Right lobe of liver (tissue), 4 donors: ENCODE measurements around the gene SHROOM2.

ENCODE experiments used
- POLR2A ChIP-seq: fragments of 450-650 bp; IDR thresholded peaks from one replicate; pipeline ENCODE4 v1.6.1; 2017; ENCODE audit warnings: antibody characterized with exemption, mild to moderate bottlenecking
- TF ChIP-seq, protein P1 (sequence below), 4 donors: fragments of 200-600 bp in 3 of 4; fragments of 450-650 bp in 1 of 4; IDR thresholded peaks; one replicate each; pipeline versions ENCODE4 v1.5.1 to v1.8.0; 2016 to 2022; ENCODE audit warnings: antibody characterized with exemption in 4 of 4, mild to moderate bottlenecking in 2 of 4
- donor health status: DM: no; HTN: no; CAD: no.
- donor health status: DM: no; HTN: no; CAD: no.
- donor health status: DM: no; HTN: yes; CAD: no.

DNA sequence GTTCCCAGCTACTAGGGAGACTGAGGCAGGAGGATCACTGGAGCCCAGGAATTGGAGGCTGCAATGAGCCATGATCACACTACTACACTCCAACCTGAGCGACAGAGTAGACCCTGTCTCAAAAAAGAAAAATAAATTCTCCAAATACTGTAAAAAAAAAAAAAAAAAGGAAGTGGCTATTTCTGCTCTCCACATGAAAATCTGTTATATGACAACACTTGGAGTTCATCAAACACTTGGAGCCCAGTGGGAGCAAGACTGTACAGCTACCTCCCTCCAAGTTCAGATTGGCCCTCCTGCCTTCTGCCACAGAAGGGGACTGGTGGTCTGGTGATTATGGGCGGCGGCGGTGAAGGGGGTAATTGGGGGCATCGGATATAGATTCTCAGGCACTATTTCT, 172.0 kb downstream of the SHROOM2 start:
- TF ChIP-seq, protein P1, sequence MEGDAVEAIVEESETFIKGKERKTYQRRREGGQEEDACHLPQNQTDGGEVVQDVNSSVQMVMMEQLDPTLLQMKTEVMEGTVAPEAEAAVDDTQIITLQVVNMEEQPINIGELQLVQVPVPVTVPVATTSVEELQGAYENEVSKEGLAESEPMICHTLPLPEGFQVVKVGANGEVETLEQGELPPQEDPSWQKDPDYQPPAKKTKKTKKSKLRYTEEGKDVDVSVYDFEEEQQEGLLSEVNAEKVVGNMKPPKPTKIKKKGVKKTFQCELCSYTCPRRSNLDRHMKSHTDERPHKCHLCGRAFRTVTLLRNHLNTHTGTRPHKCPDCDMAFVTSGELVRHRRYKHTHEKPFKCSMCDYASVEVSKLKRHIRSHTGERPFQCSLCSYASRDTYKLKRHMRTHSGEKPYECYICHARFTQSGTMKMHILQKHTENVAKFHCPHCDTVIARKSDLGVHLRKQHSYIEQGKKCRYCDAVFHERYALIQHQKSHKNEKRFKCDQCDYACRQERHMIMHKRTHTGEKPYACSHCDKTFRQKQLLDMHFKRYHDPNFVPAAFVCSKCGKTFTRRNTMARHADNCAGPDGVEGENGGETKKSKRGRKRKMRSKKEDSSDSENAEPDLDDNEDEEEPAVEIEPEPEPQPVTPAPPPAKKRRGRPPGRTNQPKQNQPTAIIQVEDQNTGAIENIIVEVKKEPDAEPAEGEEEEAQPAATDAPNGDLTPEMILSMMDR (IDR thresholded peaks at IDR 0.05) = no peak
- TF ChIP-seq POLR2A = no peak
